GM23338 (cell line): ENCODE results near the gene THOC2. TPM values are rescaled to one million over a fixed set of nuclear protein-coding genes. Genes with fewer than 3 reads are reported as not detected.

Source experiments
- ATAC-seq: fragments of 200-7000 bp; cut with Tn5 transposase; 3 replicates; pipeline ENCODE4 v1.9.1; 2020
- DNase-seq: peaks from one replicate; pipeline ENCODE4 v3.0.0-alpha.2; 2015; ENCODE audit warnings: low spot score
- H2AFZ ChIP-seq: fragments of 200-600 bp; sonication (generic); 2 replicates; pipeline ENCODE4 v1.8.0; 2016; ENCODE audit warnings: antibody characterized with exemption, mild to moderate bottlenecking, moderate library complexity
- H3F3A ChIP-seq: fragments of 200-600 bp; sonication (generic); replicated peaks from 2 replicates; pipeline ENCODE4 v1.8.0; 2017; ENCODE audit warnings: antibody characterized with exemption, mixed run types, low read depth
- H3K27ac ChIP-seq: fragments of 200-600 bp; sonication (generic); 2 replicates; pipeline ENCODE4 v1.6.1; 2016; ENCODE audit warnings: low read depth
- H3K27me3 ChIP-seq: fragments of 200-600 bp; sonication (generic); 2 replicates; pipeline ENCODE4 v1.8.0; 2016; ENCODE audit warnings: mild to moderate bottlenecking, mixed run types, moderate library complexity; ENCODE audit not compliant: insufficient read depth
- H3K36me3 ChIP-seq: fragments of 200-600 bp; sonication (generic); 2 replicates; pipeline ENCODE4 v1.8.0; 2016; ENCODE audit warnings: mild to moderate bottlenecking; ENCODE audit not compliant: insufficient read depth
- H3K4me1 ChIP-seq: fragments of 200-600 bp; sonication (generic); 2 replicates; pipeline ENCODE4 v1.8.0; 2016; ENCODE audit warnings: mild to moderate bottlenecking, moderate library complexity; ENCODE audit not compliant: insufficient read depth
- H3K4me2 ChIP-seq: fragments of 200-600 bp; sonication (generic); 2 replicates; pipeline ENCODE4 v1.7.1; 2017; ENCODE audit warnings: mixed run types
- H3K4me3 ChIP-seq: fragments of 200-600 bp; sonication (generic); 2 replicates; pipeline ENCODE4 v1.6.1; 2016; ENCODE audit warnings: mixed run types
- H3K79me2 ChIP-seq: fragments of 200-600 bp; sonication (generic); replicated peaks from 2 replicates; pipeline ENCODE4 v1.8.0; 2017; ENCODE audit warnings: mild to moderate bottlenecking; ENCODE audit not compliant: insufficient read depth
- H3K9me2 ChIP-seq: fragments of 200-600 bp; sonication (generic); 2 replicates; pipeline ENCODE4 v1.8.0; 2017; ENCODE audit not compliant: insufficient read depth
- H4K20me1 ChIP-seq: fragments of 200-600 bp; sonication (generic); replicated peaks from 2 replicates; pipeline ENCODE4 v1.8.0; 2017; ENCODE audit warnings: mild to moderate bottlenecking; ENCODE audit not compliant: insufficient read depth
- H3K27ac Mint-ChIP-seq: 2 replicates; pipeline ENCODE4 v1.8.0; 2020; ENCODE audit warnings: inconsistent platforms, mild to moderate bottlenecking, moderate library complexity, mixed read lengths
- H3K27me3 Mint-ChIP-seq: 3 replicates; pipeline ENCODE4 v1.8.0; 2022; ENCODE audit warnings: low read depth, mild to moderate bottlenecking, moderate library complexity, mixed read lengths, inconsistent platforms; ENCODE audit not compliant: insufficient read depth, poor library complexity
- H3K36me3 Mint-ChIP-seq: 3 replicates; pipeline ENCODE4 v1.8.0; 2021; ENCODE audit warnings: low read depth, mild to moderate bottlenecking, inconsistent platforms, moderate library complexity, mixed read lengths
- H3K4me1 Mint-ChIP-seq: 3 replicates; pipeline ENCODE4 v1.8.0; 2020; ENCODE audit warnings: mild to moderate bottlenecking, inconsistent platforms, mixed read lengths
- H3K4me3 Mint-ChIP-seq: 3 replicates; pipeline ENCODE4 v1.8.0; 2021; ENCODE audit warnings: moderate library complexity, mild to moderate bottlenecking, inconsistent platforms, mixed read lengths
- H3K9me3 Mint-ChIP-seq: 3 replicates; pipeline ENCODE4 v1.8.0; 2020; ENCODE audit warnings: moderate library complexity, mild to moderate bottlenecking, inconsistent platforms, mixed read lengths
- CREB1 ChIP-seq: fragments of 250-450 bp; sonication (Bioruptor Pico); IDR thresholded peaks from 2 replicates; pipeline ENCODE4 v1.5.0; 2020; ENCODE audit warnings: low read depth, mild to moderate bottlenecking, moderate library complexity
- ETS1 ChIP-seq: IDR thresholded peaks from 2 replicates; pipeline ENCODE4 v1.6.1; 2016; ENCODE audit warnings: antibody characterized with exemption
- EZH2 ChIP-seq: fragments of 200-600 bp; sonication (generic); IDR thresholded peaks from one replicate; pipeline ENCODE4 v1.8.0; 2017; ENCODE audit warnings: antibody characterized with exemption, mild to moderate bottlenecking, low read depth; ENCODE audit not compliant: unreplicated experiment
- EZH2phosphoT487 ChIP-seq: fragments of 200-600 bp; sonication (generic); IDR thresholded peaks from one replicate; pipeline ENCODE4 v1.8.1; 2018; ENCODE audit warnings: antibody characterized with exemption; ENCODE audit not compliant: unreplicated experiment
- JUNB ChIP-seq: IDR thresholded peaks from one replicate; pipeline ENCODE4 v1.6.1; 2016; ENCODE audit warnings: antibody characterized with exemption; ENCODE audit not compliant: unreplicated experiment
- NANOG ChIP-seq: IDR thresholded peaks from 2 replicates; pipeline ENCODE4 v1.6.1; 2016; ENCODE audit warnings: antibody characterized with exemption, borderline replicate concordance
- POLR2AphosphoS5 ChIP-seq: IDR thresholded peaks from 2 replicates; pipeline ENCODE4 v1.6.1; 2016; ENCODE audit warnings: antibody characterized with exemption, low read depth
- STAT1 ChIP-seq: IDR thresholded peaks from one replicate; pipeline ENCODE4 v1.6.1; 2016; ENCODE audit warnings: antibody characterized with exemption; ENCODE audit not compliant: unreplicated experiment
- ZNF114 ChIP-seq: fragments of 250-450 bp; sonication (Bioruptor Pico); IDR thresholded peaks from 2 replicates; pipeline ENCODE4 v1.5.0; 2020; ENCODE audit warnings: mild to moderate bottlenecking, moderate library complexity
- ZNF331 ChIP-seq: fragments of 250-450 bp; sonication (Bioruptor Pico); IDR thresholded peaks from 2 replicates; pipeline ENCODE4 v1.5.0; 2020; ENCODE audit warnings: low read depth, mild to moderate bottlenecking, moderate library complexity
- polyA plus RNA-seq: library from polyadenylated mRNA; unstranded; fragments of >200 nt; fragmentation: Nextera tagmentation; extraction: Ambion mirVana; gene quantifications from 2 replicates; pipeline ENCODE4 v1.2.1, GENCODE V29; 2016
- total RNA-seq: library from RNA; depleted of rRNA; stranded (reverse); fragments of >200 nt; shearing (Covaris generic); gene quantifications from 2 replicates; pipeline ENCODE4 v1.2.3, GENCODE V29; 2014
- TF ChIP-seq, protein P1 (sequence below), 2 experiments: fragments of 200-600 bp in 1 of 2; sonication (generic) in 1 of 2; conservative IDR thresholded peaks; 2 replicates each; pipeline versions ENCODE4 v1.5.1 to v1.6.1; 2016 to 2017; ENCODE audit warnings: antibody characterized with exemption in 2 of 2, low read depth in 2 of 2, mild to moderate bottlenecking in 2 of 2, moderate library complexity in 1 of 2
- TF ChIP-seq, protein P2 (sequence below): IDR thresholded peaks from one replicate; pipeline ENCODE4 v1.6.1; 2018; ENCODE audit warnings: antibody characterized with exemption; ENCODE audit not compliant: unreplicated experiment
- TF ChIP-seq, protein P3 (sequence below): fragments of 250-450 bp; sonication (Bioruptor Pico); IDR thresholded peaks from 2 replicates; pipeline ENCODE4 v1.5.0; 2020; ENCODE audit warnings: mild to moderate bottlenecking, moderate library complexity

The THOC2 gene
- total and polyA plus RNA-seq, 2 experiments from 2014 or later = 86.6 to 138 TPM

GRCh38 chrX:123629502-123629901, 103.3 kb downstream of the THOC2 start:
- Histone ChIP-seq H3K4me3 (no peak overlapping the region), H3K27ac (no peak overlapping the region), H3K4me2 (no peak overlapping the region), H3K36me3 (no peaks in the 10 kb centered on the region), H2AFZ (no peak overlapping the region), H4K20me1 (no peaks in the 10 kb centered on the region), H3K79me2 (no peaks in the 10 kb centered on the region), H3K4me1 (no peaks in the 10 kb centered on the region), H3F3A (no peaks in the 10 kb centered on the region), H3K27me3 (no peaks in the 10 kb centered on the region), H3K9me2 (no peaks in the 10 kb centered on the region)
- no peak overlapping the region; the same call in 1 of the 2 replicates for H3K27ac Mint-ChIP-seq
- no peak for ATAC-seq
- no peaks in the 10 kb centered on the region for H3K27me3 Mint-ChIP-seq
- TF ChIP-seq CREB1 (CRISPR knock-in tag) (no peak), ZNF331 (no peak), ETS1 (no peak), NANOG (no peak), ZNF114 (no peak), EZH2phosphoT487 (no peak), JUNB (no peak), POLR2AphosphoS5 (no peak), EZH2 (no peak), STAT1 (no peak)
- TF ChIP-seq, protein P1, sequence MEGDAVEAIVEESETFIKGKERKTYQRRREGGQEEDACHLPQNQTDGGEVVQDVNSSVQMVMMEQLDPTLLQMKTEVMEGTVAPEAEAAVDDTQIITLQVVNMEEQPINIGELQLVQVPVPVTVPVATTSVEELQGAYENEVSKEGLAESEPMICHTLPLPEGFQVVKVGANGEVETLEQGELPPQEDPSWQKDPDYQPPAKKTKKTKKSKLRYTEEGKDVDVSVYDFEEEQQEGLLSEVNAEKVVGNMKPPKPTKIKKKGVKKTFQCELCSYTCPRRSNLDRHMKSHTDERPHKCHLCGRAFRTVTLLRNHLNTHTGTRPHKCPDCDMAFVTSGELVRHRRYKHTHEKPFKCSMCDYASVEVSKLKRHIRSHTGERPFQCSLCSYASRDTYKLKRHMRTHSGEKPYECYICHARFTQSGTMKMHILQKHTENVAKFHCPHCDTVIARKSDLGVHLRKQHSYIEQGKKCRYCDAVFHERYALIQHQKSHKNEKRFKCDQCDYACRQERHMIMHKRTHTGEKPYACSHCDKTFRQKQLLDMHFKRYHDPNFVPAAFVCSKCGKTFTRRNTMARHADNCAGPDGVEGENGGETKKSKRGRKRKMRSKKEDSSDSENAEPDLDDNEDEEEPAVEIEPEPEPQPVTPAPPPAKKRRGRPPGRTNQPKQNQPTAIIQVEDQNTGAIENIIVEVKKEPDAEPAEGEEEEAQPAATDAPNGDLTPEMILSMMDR (conservative IDR thresholded peaks at IDR 0.05; ENCODE audit: low read depth in 2 of 2) = no peak
- TF ChIP-seq, protein P2, sequence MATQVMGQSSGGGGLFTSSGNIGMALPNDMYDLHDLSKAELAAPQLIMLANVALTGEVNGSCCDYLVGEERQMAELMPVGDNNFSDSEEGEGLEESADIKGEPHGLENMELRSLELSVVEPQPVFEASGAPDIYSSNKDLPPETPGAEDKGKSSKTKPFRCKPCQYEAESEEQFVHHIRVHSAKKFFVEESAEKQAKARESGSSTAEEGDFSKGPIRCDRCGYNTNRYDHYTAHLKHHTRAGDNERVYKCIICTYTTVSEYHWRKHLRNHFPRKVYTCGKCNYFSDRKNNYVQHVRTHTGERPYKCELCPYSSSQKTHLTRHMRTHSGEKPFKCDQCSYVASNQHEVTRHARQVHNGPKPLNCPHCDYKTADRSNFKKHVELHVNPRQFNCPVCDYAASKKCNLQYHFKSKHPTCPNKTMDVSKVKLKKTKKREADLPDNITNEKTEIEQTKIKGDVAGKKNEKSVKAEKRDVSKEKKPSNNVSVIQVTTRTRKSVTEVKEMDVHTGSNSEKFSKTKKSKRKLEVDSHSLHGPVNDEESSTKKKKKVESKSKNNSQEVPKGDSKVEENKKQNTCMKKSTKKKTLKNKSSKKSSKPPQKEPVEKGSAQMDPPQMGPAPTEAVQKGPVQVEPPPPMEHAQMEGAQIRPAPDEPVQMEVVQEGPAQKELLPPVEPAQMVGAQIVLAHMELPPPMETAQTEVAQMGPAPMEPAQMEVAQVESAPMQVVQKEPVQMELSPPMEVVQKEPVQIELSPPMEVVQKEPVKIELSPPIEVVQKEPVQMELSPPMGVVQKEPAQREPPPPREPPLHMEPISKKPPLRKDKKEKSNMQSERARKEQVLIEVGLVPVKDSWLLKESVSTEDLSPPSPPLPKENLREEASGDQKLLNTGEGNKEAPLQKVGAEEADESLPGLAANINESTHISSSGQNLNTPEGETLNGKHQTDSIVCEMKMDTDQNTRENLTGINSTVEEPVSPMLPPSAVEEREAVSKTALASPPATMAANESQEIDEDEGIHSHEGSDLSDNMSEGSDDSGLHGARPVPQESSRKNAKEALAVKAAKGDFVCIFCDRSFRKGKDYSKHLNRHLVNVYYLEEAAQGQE = no peak
- TF ChIP-seq, protein P3, sequence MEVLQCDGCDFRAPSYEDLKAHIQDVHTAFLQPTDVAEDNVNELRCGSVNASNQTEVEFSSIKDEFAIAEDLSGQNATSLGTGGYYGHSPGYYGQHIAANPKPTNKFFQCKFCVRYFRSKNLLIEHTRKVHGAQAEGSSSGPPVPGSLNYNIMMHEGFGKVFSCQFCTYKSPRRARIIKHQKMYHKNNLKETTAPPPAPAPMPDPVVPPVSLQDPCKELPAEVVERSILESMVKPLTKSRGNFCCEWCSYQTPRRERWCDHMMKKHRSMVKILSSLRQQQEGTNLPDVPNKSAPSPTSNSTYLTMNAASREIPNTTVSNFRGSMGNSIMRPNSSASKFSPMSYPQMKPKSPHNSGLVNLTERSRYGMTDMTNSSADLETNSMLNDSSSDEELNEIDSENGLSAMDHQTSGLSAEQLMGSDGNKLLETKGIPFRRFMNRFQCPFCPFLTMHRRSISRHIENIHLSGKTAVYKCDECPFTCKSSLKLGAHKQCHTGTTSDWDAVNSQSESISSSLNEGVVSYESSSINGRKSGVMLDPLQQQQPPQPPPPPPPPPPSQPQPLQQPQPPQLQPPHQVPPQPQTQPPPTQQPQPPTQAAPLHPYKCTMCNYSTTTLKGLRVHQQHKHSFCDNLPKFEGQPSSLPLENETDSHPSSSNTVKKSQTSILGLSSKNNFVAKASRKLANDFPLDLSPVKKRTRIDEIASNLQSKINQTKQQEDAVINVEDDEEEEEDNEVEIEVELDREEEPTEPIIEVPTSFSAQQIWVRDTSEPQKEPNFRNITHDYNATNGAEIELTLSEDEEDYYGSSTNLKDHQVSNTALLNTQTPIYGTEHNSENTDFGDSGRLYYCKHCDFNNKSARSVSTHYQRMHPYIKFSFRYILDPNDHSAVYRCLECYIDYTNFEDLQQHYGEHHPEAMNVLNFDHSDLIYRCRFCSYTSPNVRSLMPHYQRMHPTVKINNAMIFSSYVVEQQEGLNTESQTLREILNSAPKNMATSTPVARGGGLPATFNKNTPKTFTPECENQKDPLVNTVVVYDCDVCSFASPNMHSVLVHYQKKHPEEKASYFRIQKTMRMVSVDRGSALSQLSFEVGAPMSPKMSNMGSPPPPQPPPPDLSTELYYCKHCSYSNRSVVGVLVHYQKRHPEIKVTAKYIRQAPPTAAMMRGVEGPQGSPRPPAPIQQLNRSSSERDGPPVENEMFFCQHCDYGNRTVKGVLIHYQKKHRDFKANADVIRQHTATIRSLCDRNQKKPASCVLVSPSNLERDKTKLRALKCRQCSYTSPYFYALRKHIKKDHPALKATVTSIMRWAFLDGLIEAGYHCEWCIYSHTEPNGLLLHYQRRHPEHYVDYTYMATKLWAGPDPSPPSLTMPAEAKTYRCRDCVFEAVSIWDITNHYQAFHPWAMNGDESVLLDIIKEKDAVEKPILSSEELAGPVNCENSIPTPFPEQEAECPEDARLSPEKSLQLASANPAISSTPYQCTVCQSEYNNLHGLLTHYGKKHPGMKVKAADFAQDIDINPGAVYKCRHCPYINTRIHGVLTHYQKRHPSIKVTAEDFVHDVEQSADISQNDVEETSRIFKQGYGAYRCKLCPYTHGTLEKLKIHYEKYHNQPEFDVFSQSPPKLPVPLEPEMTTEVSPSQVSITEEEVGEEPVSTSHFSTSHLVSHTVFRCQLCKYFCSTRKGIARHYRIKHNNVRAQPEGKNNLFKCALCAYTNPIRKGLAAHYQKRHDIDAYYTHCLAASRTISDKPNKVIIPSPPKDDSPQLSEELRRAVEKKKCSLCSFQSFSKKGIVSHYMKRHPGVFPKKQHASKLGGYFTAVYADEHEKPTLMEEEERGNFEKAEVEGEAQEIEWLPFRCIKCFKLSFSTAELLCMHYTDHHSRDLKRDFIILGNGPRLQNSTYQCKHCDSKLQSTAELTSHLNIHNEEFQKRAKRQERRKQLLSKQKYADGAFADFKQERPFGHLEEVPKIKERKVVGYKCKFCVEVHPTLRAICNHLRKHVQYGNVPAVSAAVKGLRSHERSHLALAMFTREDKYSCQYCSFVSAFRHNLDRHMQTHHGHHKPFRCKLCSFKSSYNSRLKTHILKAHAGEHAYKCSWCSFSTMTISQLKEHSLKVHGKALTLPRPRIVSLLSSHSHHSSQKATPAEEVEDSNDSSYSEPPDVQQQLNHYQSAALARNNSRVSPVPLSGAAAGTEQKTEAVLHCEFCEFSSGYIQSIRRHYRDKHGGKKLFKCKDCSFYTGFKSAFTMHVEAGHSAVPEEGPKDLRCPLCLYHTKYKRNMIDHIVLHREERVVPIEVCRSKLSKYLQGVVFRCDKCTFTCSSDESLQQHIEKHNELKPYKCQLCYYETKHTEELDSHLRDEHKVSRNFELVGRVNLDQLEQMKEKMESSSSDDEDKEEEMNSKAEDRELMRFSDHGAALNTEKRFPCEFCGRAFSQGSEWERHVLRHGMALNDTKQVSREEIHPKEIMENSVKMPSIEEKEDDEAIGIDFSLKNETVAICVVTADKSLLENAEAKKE (CRISPR knock-in tag) = no peak
- no peaks in the 10 kb centered on the region for H3K9me3 Mint-ChIP-seq
- H3K4me3 Mint-ChIP-seq = no peak overlapping the region
- peaks cover 36% of the 10 kb centered on the region for H3K36me3 Mint-ChIP-seq
- no peaks in the 10 kb centered on the region for H3K4me1 Mint-ChIP-seq
- no peak for DNase-seq
